RWPE1 (cell line): ENCODE results near the gene C11orf98.
"Not testable (repeated sequence)": the region's sequence is repeated elsewhere in the genome, so short reads cannot be mapped to it uniquely, and the experiment has no call there.

Experiments
- CTCF ChIA-PET: fragments of 350-600 bp; sonication (Branson Sonifier 250); formaldehyde crosslinking; extraction: SDS; loops from one replicate; lab custom pipeline; 2021; lab: Yijun Ruan, JAX
- POLR2A ChIA-PET: fragments of 400-600 bp; formaldehyde crosslinking; extraction: SDS; loops from one replicate; lab custom pipeline; 2020; ENCODE audit warnings: antibody characterized with exemption; ENCODE audit not compliant: low non-redundant PET; lab: Yijun Ruan, JAX
- DNase-seq: peaks from one replicate; pipeline ENCODE4 v3.0.0; 2012; ENCODE audit warnings: low spot score
- H3K27ac ChIP-seq: fragments of 450-650 bp; 2 replicates; pipeline ENCODE4 v1.5.1; 2017
- CTCF ChIP-seq: fragments of 450-650 bp; conservative IDR thresholded peaks from 2 replicates; pipeline ENCODE4 v1.5.1; 2017; ENCODE audit warnings: low read depth, mild to moderate bottlenecking

C11orf98 gene

GRCh38 chr11:62664405-62665074 is 470 bp downstream of the C11orf98 start:
- no peak for TF ChIP-seq CTCF
- peak overlapping the region; percentile 90 for H3K27ac ChIP-seq
- POLR2A ChIA-PET = interaction anchor here (0.6 to 2.1 kb wide), 10 partner anchors 7 to 1647 kb away, joined by 4 to 16 read pairs (median 8); partner anchors contain the start of genes B3GAT3, HNRNPUL2, INTS5 and MTA2
- CTCF ChIA-PET = interaction anchor here (0.9 to 1.3 kb wide), 3 partner anchors 10 to 122 kb away, joined by 5 to 7 read pairs (median 5); no protein-coding TSS in a partner anchor
- peak; percentile 51 for DNase-seq

- H3K27ac ChIP-seq = no peak overlapping the region
- DNase-seq = no peak
- CTCF ChIA-PET = no interaction called here
- TF ChIP-seq CTCF = no peak
- POLR2A ChIA-PET = interaction anchor here (0.6 to 1.4 kb wide), 2 partner anchors 8 to 65 kb away, joined by 3 to 4 read pairs; partner anchors contain the start of genes C11orf98 and CSKMT
Measured at GRCh38 chr11:62656796-62657429, 8.1 kb downstream of the C11orf98 start.

GRCh38 chr11:62654297-62654696 is 10.7 kb downstream of the C11orf98 start:
- ChIA-PET POLR2A (interaction anchor here (0.6 to 2.4 kb wide), 3 partner anchors 11 to 73 kb away, joined by 4 to 16 read pairs (median 4); partner anchors contain the start of genes C11orf98 and CSKMT), CTCF (interaction anchor here (1.0 kb wide), 1 partner anchor 10 kb away, joined by 5 read pairs; the partner anchor contains the start of genes C11orf98 and CSKMT)
- peak overlapping the region; percentile 91 for H3K27ac ChIP-seq
- TF ChIP-seq CTCF = no peak
- no peak for DNase-seq

GRCh38 chr11:62652161-62653006 is 12.6 kb downstream of the C11orf98 start:
- ChIA-PET POLR2A (interaction anchor here (0.9 to 1.4 kb wide), 3 partner anchors 8 to 61 kb away, joined by 3 to 15 read pairs (median 5); partner anchors contain the start of genes C11orf98, CSKMT and TUT1), CTCF (interaction anchor here (0.7 kb wide), 1 partner anchor 12 kb away, joined by 3 read pairs; no protein-coding TSS in a partner anchor)
- TF ChIP-seq CTCF = no peak
- DNase-seq = no peak
- H3K27ac ChIP-seq = peak overlapping the region; percentile 91

GRCh38 chr11:62650283-62650682 is 14.7 kb downstream of the C11orf98 start:
- POLR2A ChIA-PET, DNase-seq, CTCF ChIA-PET: not testable (repeated sequence)
- H3K27ac ChIP-seq = peak overlapping the region; percentile 87

- no peak for DNase-seq
- no peak for TF ChIP-seq CTCF
- ChIA-PET POLR2A (no interaction called here), CTCF (interaction anchor here (0.6 kb wide), 1 partner anchor 38 kb away, joined by 3 read pairs; no protein-coding TSS in a partner anchor)
- H3K27ac ChIP-seq = peak overlapping the region; percentile 87
Measured at GRCh38 chr11:62649486-62649885, 15.5 kb downstream of the C11orf98 start.
